ENCODE results near the gene DCST1. TPM values are rescaled to one million over a fixed set of nuclear protein-coding genes. Genes with fewer than 3 reads are reported as not detected.
A peak's percentile ranks its signal among the peaks of the same experiment; 100 is the strongest.

The DCST1 gene
- total RNA-seq, 1 donor from 2014 or later: not detected

DNA sequence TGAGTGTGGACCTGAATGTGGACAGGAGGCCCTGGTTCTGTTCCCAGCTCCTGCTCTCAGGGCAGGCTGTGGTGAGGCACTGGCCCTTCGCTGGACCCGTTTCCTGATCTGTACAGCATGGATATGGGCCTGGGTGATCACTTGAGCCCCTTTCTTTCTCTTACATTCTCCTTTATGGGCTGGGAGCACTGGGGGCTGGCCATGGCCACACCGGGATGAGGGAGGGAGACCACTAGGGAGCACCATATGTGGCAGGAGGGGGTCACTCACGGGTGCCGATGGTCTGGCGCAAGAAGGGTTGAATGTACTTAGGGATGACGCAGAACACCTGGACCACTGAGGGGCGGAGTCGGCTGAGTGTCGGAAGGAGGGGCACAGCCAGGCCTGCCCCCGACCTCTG lies 2.7 kb upstream of the DCST1 start:
- no peaks in the 10 kb centered on the region for H3K36me3 Mint-ChIP-seq (ENCODE audit: insufficient read depth)
- TF ChIP-seq, protein P1, sequence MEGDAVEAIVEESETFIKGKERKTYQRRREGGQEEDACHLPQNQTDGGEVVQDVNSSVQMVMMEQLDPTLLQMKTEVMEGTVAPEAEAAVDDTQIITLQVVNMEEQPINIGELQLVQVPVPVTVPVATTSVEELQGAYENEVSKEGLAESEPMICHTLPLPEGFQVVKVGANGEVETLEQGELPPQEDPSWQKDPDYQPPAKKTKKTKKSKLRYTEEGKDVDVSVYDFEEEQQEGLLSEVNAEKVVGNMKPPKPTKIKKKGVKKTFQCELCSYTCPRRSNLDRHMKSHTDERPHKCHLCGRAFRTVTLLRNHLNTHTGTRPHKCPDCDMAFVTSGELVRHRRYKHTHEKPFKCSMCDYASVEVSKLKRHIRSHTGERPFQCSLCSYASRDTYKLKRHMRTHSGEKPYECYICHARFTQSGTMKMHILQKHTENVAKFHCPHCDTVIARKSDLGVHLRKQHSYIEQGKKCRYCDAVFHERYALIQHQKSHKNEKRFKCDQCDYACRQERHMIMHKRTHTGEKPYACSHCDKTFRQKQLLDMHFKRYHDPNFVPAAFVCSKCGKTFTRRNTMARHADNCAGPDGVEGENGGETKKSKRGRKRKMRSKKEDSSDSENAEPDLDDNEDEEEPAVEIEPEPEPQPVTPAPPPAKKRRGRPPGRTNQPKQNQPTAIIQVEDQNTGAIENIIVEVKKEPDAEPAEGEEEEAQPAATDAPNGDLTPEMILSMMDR (IDR thresholded peaks at IDR 0.05; ENCODE audit: unreplicated experiment): no peak
- no peak overlapping the region for H3K27ac Mint-ChIP-seq
- no peaks in the 10 kb centered on the region for H3K9me3 Mint-ChIP-seq (ENCODE audit: low read depth)
- peaks cover 11% of the 10 kb centered on the region for H3K27me3 Mint-ChIP-seq
- H3K4me3 Mint-ChIP-seq (ENCODE audit: low read depth): no peak overlapping the region
- DNase-seq (ENCODE audit: low spot score, unreplicated experiment): no peak
- H3K4me1 Mint-ChIP-seq (ENCODE audit: low read depth): no peaks in the 10 kb centered on the region

DNA sequence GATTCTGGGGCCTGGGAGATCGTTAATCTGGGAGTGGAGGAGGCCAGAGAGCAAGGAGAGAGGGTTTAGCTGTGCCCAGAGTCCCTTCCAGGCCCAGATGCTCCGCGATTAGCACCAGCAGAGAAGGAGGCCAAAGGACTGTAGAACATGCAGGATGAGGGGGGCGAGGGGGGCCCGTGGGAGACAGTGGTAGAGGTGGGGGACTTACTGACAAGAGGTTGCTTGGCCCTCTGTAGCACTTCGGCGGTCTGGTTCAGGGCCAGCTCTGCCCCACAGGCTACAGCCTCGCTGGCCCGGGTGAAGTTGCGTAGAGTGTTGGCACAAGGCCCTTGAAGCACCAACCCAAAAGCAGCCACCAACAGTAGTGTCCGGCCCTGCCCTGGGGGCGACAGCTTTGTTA lies 738 bp upstream of the DCST1 start:
- no peak overlapping the region for H3K27ac Mint-ChIP-seq
- no peaks in the 10 kb centered on the region for H3K9me3 Mint-ChIP-seq (ENCODE audit: low read depth)
- peaks cover 15% of the 10 kb centered on the region for H3K27me3 Mint-ChIP-seq
- H3K36me3 Mint-ChIP-seq (ENCODE audit: insufficient read depth): no peaks in the 10 kb centered on the region
- no peak overlapping the region for H3K4me3 Mint-ChIP-seq (ENCODE audit: low read depth)
- TF ChIP-seq, protein P1 (IDR thresholded peaks at IDR 0.05; ENCODE audit: unreplicated experiment): no peak
- H3K4me1 Mint-ChIP-seq (ENCODE audit: low read depth): no peaks in the 10 kb centered on the region
- no peak for DNase-seq (ENCODE audit: low spot score, unreplicated experiment)

DNA sequence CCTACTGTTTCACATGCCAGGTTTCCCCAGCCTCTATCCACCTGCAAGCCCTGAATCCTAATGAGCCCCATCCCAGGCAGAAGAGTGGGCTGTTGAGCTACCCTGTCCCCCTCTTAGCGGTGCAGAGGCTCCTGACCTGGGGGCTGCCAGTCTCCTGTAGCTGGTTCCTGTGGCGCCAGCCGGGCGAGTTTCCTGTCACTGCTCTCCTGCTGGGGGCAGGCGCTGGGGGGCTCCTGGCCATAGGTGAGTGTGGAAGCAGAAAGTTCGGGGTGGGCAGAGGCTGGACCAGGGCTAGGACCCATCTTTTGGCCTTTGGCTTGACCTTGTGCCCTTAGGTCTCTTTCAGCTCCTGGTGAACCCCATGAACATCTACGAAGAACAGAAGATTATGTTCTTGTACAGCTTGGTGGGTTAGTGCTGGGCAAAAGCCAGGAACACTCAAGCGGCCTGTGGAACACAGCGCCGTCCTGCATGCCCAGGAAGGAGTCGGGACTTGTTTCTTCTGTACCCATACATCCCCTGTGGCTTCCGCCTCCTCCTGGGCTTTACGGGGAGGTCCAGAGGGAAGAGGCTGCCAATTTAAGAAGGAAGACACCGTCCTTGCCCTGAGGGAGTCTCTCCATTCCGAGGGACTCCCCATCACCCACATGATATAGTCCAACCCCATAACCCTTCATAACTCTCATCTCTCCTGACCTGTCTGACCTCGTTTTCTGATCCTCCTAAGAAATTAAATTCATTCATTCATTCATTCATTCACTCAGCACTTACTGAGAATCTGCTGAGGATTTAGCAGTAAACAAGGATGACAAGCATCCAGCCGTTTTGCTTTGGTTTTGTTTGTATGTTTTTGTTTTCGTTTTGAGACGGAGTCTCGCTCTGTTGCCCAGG lies 939 bp downstream of the DCST1 start:
- H3K9me3 Mint-ChIP-seq (ENCODE audit: low read depth): no peaks in the 10 kb centered on the region
- peaks cover 16% of the 10 kb centered on the region for H3K27me3 Mint-ChIP-seq
- DNase-seq (ENCODE audit: low spot score, unreplicated experiment): no peak
- peaks cover 3% of the 10 kb centered on the region for H3K4me1 Mint-ChIP-seq (ENCODE audit: low read depth)
- H3K4me3 Mint-ChIP-seq (ENCODE audit: low read depth): no peak overlapping the region
- peak overlapping the region; percentile 30 for H3K27ac Mint-ChIP-seq
- no peaks in the 10 kb centered on the region for H3K36me3 Mint-ChIP-seq (ENCODE audit: insufficient read depth)
- TF ChIP-seq, protein P1 (IDR thresholded peaks at IDR 0.05; ENCODE audit: unreplicated experiment): no peak

DNA sequence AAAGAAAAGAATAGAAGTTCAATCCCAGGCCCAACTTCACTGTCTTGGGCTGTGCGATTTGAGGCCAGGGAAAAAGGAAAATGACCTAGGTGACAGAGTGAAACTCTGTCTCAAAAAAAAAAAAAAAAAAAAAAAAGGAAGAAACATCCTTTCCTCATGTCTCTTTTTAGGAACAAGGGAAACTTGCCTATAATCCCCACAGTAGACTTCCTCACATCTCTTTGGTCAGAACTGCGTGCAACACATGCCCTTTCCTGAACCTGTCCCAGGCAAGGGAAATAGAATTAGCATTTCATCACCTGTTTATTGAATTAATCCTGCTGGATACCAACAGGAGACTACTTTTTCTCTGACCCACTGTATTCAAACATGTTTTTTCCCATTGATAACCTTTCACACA lies 2.3 kb downstream of the DCST1 start:
- Mint-ChIP-seq H3K36me3 (ENCODE audit: insufficient read depth) (no peaks in the 10 kb centered on the region), H3K4me3 (ENCODE audit: low read depth) (no peak overlapping the region), H3K4me1 (ENCODE audit: low read depth) (peaks cover 3% of the 10 kb centered on the region), H3K9me3 (ENCODE audit: low read depth) (no peaks in the 10 kb centered on the region), H3K27ac (no peak overlapping the region), H3K27me3 (peaks cover 18% of the 10 kb centered on the region)
- TF ChIP-seq, protein P1 (IDR thresholded peaks at IDR 0.05; ENCODE audit: unreplicated experiment): no peak
- no peak for DNase-seq (ENCODE audit: low spot score, unreplicated experiment)

DNA sequence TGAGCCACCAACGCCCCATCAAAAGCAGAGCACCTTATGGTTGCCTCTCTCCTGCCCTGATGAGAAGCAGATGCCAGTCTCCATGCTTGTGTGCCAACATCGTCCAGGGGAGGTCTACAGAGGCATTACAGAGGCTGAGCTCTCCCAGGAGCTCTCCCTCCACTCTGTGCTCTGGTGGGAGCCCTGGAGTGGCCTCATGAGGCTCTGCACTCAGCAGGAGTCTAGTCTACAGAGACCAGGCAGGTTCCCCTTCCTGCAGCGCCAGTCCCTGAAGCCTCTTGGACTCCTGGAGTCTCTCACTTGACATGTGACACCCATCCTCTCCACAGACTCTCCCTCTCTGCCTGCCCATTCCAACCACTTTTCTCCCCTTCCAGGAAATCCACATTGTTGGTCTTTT lies 3.4 kb downstream of the DCST1 start:
- Mint-ChIP-seq H3K27me3 (peaks cover 19% of the 10 kb centered on the region), H3K9me3 (ENCODE audit: low read depth) (no peaks in the 10 kb centered on the region), H3K27ac (no peak overlapping the region), H3K4me3 (ENCODE audit: low read depth) (no peak overlapping the region), H3K4me1 (ENCODE audit: low read depth) (peaks cover 3% of the 10 kb centered on the region), H3K36me3 (ENCODE audit: insufficient read depth) (no peaks in the 10 kb centered on the region)
- TF ChIP-seq, protein P1 (IDR thresholded peaks at IDR 0.05; ENCODE audit: unreplicated experiment): no peak
- DNase-seq (ENCODE audit: low spot score, unreplicated experiment): no peak
